ENCODE results near the gene BICD1.

The BICD1 gene

GRCh38 chr12:32303174-32303549 is 196.5 kb downstream of the BICD1 start:
- TF ChIP-seq, protein P1, sequence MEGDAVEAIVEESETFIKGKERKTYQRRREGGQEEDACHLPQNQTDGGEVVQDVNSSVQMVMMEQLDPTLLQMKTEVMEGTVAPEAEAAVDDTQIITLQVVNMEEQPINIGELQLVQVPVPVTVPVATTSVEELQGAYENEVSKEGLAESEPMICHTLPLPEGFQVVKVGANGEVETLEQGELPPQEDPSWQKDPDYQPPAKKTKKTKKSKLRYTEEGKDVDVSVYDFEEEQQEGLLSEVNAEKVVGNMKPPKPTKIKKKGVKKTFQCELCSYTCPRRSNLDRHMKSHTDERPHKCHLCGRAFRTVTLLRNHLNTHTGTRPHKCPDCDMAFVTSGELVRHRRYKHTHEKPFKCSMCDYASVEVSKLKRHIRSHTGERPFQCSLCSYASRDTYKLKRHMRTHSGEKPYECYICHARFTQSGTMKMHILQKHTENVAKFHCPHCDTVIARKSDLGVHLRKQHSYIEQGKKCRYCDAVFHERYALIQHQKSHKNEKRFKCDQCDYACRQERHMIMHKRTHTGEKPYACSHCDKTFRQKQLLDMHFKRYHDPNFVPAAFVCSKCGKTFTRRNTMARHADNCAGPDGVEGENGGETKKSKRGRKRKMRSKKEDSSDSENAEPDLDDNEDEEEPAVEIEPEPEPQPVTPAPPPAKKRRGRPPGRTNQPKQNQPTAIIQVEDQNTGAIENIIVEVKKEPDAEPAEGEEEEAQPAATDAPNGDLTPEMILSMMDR (IDR thresholded peaks at IDR 0.05; ENCODE audit: extremely low read depth, insufficient read depth, missing control alignments) = no peak
- DNase-seq (ENCODE audit: low spot score) = no peak
- in situ Hi-C loops (cut with MboI; ENCODE audit: low pct_unique_long_range_greater_than_20kb, low sequenced_read_pairs, unreplicated experiment) = loop anchor here (10.0 to 25.0 kb wide), 5 partner anchors 241 to 898 kb away; partner anchors contain the start of gene ETFBKMT

- in situ Hi-C loops (cut with MboI; ENCODE audit: low pct_unique_long_range_greater_than_20kb, low sequenced_read_pairs, unreplicated experiment) = loop anchor here (10.0 to 25.0 kb wide), 5 partner anchors 243 to 900 kb away; partner anchors contain the start of gene ETFBKMT
- no peak for DNase-seq (ENCODE audit: low spot score)
These were observed 198.5 kb downstream of the BICD1 start for GRCh38 chr12:32305163-32305562.

GRCh38 chr12:32307326-32307725 is 200.7 kb downstream of the BICD1 start:
- TF ChIP-seq, protein P1 (IDR thresholded peaks at IDR 0.05; ENCODE audit: extremely low read depth, insufficient read depth, missing control alignments) = no peak
- in situ Hi-C loops (cut with MboI; ENCODE audit: low pct_unique_long_range_greater_than_20kb, low sequenced_read_pairs, unreplicated experiment) = loop anchor here (10.0 to 25.0 kb wide), 5 partner anchors 245 to 903 kb away; partner anchors contain the start of gene ETFBKMT
- no peak for DNase-seq (ENCODE audit: low spot score)

More at GRCh38 chr12:32305163-32305562, 198.5 kb downstream of the BICD1 start:
- TF ChIP-seq, protein P1 (IDR thresholded peaks at IDR 0.05; ENCODE audit: extremely low read depth, insufficient read depth, missing control alignments) = peak; percentile 49

- DNase-seq (ENCODE audit: low spot score) = no peak
- in situ Hi-C loops (cut with MboI; ENCODE audit: low pct_unique_long_range_greater_than_20kb, low sequenced_read_pairs, unreplicated experiment) = loop anchor here (10.0 to 25.0 kb wide), 5 partner anchors 248 to 905 kb away; partner anchors contain the start of gene ETFBKMT
- TF ChIP-seq, protein P1 (IDR thresholded peaks at IDR 0.05; ENCODE audit: extremely low read depth, insufficient read depth, missing control alignments) = no peak
These were observed 203.4 kb downstream of the BICD1 start for GRCh38 chr12:32309811-32310736.

DNA sequence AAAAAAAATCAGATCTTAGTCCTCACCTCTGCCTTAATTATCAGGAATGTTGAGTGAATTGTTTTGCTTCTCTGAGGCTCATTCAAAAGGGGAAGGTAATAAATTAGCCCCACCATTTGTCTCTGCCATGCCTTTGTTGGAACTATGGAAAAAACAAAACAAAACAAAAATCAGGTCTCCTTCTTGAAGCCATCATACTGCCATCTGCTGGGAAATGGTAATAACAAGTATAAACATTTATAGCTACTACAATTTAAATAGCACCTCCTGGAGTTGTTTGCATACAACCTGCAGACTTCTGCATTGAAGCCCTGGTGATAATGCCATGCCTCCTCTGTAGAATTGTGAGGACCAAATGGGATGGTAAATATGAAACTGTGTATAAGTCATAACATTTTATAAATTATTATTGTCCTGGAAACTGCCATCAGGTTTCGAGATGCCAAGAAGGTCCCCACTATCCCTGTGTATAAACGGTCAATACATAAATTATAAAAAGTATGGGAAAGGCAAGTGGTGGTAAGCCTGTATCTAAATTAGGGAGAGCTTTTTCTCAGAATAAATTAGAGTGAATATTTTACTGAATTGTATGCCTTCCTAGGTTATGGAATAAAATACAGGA is 205.5 kb downstream of the BICD1 start:
- in situ Hi-C loops (cut with MboI; ENCODE audit: low pct_unique_long_range_greater_than_20kb, low sequenced_read_pairs, unreplicated experiment) = loop anchor here (25.0 kb wide), 1 partner anchor 250 kb away; no protein-coding TSS in a partner anchor
- DNase-seq (ENCODE audit: low spot score) = peak; percentile 36
- TF ChIP-seq, protein P1 (IDR thresholded peaks at IDR 0.05; ENCODE audit: extremely low read depth, insufficient read depth, missing control alignments) = peak; percentile 49

- TF ChIP-seq, protein P1 (IDR thresholded peaks at IDR 0.05; ENCODE audit: extremely low read depth, insufficient read depth, missing control alignments) = no peak
- DNase-seq (ENCODE audit: low spot score) = no peak
- in situ Hi-C loops (cut with MboI; ENCODE audit: low pct_unique_long_range_greater_than_20kb, low sequenced_read_pairs, unreplicated experiment) = loop anchor here (25.0 kb wide), 1 partner anchor 260 kb away; no protein-coding TSS in a partner anchor
These were observed 215.7 kb downstream of the BICD1 start for GRCh38 chr12:32322354-32322753.
